IPS DF 19.7 (cell line): ENCODE measurements around the gene NTHL1.
"Not testable (repeated sequence)": the region's sequence is repeated elsewhere in the genome, so short reads cannot be mapped to it uniquely, and the experiment has no call there.

ENCODE experiments used
- DNase-seq: peaks from one replicate; pipeline ENCODE4 v3.0.0-alpha.2; 2013; ENCODE audit warnings: low read depth, low spot score

Gene NTHL1

DNA sequence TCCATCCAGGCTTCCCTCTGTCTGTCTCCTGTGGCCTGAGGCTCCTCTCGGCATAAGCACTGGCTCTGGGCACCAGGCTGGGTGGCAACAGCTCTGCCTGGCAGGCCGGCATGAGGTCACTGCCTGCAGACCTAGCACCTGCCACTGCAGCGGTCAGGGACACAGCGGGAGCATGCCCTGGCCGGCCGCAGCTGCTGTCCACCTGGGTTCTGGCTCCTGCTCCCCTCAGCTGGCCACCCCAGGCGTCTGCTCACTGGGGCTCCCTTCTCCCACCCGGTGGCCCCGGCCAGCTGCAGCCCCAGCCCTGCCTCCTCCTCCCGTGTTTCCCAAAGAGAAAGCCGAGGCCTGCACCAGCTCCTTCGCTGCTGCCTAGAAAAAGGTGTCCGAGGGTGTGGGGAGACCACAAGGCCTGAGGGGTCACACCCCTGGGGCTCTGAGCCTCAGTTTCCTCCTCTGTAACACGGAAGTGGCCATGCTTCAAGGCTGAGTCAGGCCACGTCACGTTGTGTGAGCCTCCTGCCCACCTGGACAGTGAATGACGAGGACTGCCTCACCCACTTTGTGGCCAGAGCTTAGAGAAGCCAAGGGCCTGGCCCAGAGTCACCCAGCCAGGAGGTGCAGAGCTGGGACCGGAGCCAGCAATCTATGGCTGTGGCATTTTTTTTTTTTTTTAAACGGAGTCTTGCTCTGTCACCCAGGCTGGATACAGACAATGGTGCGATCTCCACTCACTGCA lies 6.7 kb downstream of the NTHL1 start:
- no peak for DNase-seq

GRCh38 chr16:2040041-2040786 lies 7.4 kb downstream of the NTHL1 start:
- no peak for DNase-seq

DNA sequence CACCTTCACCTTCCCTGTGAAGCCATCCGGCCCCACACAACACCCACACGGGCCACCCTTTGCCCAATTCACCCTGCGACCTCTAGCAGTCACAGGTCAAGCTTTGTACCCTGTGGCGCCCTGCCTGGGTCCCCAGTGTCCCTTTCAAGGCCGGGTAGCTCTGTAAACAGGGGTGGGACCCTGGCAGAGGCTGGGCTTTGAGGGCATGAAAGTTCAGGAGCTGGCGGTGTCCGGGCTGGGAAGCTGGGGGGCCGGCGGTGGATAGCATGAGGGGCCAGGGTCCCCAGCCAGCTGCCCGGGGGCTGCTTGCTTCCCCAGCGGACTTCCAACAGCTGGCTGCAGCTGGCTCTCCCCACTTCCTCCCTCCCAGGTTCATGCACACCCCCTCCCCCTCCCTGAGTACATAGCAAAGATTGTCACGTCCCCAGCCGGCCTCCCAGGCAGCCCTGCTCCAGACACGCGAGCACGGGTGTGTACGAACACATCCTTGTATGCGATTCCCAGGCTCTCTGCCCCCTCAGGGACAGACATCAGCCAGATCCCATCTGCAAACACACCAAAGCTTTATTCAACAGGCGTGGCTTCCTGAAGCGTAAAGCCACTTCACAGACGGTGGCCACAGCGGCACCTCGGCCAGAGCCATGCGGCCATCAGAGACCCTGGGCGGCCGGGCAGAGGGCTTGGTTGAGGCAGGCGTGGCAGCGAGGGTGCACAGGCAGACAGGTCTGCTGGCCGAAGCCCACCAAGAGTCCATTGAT lies 8.2 kb downstream of the NTHL1 start:
- no peak for DNase-seq

DNA sequence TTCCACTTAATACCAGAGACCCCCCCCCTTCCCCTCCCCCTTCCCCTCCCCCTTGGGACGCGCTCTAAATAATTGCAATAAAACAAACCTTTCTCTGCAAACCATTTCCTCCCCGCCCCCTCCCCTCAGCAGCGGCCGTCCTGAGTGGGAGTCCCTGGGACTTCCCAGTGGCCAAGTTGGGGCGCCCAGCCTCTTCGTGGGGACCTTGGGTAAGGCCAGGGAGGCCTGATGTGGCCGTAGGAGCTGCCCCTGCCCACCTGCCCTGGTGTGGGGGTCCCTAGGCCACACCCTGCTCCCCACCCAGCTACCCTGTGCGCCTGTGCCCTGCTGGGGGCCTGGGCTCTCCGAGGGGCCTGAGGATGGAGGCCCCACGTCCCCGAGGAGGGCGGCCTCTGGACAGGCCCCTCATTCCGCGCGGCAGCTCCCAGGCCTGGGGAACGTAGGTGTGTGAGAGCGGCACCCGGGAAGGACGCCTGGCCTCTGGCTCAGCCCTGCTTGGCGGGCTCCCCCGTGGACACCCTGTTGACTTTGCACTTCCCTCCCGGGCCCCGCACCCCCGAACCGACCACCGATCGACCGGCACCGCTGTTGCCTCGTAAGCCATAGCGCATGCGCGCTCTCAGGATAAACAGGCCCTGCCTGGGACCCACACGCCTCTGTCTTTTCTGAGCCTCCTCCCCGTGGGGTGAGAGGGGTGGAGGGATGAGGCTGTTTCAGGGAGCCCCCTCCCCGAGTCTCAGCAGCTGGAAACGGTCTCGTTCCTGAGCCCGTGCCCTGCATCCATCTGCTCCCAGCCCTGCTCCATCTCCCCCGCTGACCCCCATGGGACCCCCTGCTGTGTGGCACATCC lies 9.0 kb downstream of the NTHL1 start:
- no peak for DNase-seq

- no peak for DNase-seq
Measured at GRCh38 chr16:2037647-2038381, 9.8 kb downstream of the NTHL1 start.

- DNase-seq, result no peak
Measured at GRCh38 chr16:2037115-2037514, 10.5 kb downstream of the NTHL1 start.

- no peak for DNase-seq
Measured at GRCh38 chr16:2036200-2036966, 11.3 kb downstream of the NTHL1 start.

- no peak for DNase-seq
Measured at GRCh38 chr16:2035431-2036199, 12.0 kb downstream of the NTHL1 start.

GRCh38 chr16:2034696-2035430 lies 12.8 kb downstream of the NTHL1 start:
- no peak for DNase-seq

DNA sequence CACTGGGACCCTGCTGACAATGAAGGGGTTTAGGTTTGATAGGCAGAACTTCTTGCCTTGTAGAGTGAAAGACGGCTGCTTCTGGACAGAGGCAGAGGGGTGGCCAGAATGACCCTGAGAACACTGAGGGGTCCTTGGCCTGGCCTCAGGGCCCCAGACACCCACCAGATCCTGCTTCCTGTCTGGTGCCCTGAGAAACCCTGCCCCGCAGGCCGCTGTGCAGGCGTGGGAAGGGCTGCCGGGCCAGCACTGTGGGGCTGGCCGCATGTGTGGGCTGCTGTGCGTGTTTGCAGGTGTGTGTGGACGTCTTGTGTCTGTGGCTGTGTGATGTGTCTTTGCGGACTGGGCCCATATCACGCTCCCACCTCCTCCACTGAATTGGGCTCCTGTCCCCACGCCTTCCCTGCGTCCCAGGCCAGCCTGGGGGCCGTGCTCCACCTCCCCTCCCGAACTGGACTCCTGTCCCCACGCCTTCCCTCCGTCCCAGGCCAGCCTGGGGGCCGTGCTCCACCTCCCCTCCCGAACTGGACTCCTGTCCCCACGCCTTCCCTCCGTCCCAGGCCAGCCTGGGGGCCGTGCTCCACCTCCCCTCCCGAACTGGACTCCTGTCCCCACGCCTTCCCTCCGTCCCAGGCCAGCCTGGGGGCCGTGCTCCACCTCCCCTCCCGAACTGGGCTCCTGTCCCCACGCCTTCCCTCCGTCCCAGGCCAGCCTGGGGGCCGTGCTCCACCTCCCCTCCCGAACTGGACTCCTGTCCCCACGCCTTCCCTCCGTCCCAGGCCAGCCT lies 13.5 kb downstream of the NTHL1 start:
- DNase-seq, result not testable (repeated sequence)

- DNase-seq, result no peak
Measured at GRCh38 chr16:2033057-2033908, 14.4 kb downstream of the NTHL1 start.

DNA sequence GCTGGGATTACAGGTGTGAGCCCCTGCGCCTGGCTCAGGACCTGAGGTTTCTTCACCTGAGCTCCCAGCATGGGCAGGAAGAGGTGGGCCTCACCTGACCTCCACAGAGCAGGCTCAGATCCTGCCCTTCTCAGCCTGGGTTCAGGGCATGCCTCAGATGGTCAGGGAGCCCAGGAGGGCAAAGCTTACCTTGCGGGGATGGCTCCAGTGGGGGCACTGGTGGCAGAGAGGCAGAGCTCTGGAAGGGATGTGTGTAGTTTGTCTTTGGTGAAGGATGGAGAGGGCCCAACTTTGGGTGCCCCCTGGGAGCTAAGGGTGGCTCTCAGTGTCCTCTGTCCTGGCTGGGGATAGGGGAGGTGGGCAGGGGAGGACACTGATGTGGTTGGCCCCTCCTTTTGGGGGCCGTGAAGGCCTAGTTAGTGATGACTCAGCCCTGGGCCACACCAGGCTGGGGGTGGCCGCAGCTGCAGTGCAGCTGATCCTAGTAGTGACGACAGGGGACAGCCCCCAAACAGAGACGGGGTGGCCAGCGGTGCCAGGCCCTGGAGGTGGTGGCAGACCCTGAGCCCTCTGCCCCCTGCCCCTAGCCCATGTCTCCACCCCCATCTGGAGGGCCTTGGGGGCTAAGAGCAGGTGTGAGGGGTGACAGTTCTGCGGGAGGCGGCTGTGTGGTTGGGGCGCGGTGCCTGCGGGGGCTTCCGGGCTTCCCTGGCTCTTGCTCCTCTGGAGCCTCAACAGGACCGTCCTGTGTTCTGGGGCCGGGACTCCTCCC lies 15.2 kb downstream of the NTHL1 start:
- DNase-seq, result no peak

DNA sequence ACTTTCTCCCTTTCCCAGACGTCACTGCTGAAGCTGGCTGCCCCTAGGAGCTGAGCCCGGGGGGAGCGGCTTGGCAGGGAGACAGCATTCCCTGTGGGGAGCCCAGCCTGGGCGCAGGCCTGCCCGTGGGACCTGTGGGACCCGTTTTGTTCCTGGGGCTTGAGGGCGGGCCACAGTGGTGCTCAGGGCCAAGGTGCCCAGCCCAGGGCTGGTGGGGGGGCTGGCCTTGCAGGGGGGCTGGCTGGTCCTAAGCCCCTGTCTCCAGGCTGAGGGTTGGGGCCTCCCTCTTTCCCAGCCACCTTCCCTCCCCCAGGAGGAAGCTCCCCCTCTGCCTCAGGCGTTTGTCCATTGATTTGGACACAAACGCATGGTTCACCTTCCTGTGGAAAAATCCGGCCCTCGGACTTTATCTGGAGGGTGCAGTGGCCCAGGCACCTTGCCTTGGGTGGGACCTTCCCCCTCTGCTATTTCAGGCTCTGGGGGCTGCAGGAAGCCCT lies 16.5 kb downstream of the NTHL1 start:
- DNase-seq, result no peak

GRCh38 chr16:2030036-2030435 lies 17.6 kb downstream of the NTHL1 start:
- no peak for DNase-seq

- DNase-seq, result no peak
Measured at GRCh38 chr16:2029350-2029749, 18.3 kb downstream of the NTHL1 start.
